Spleen (tissue), 11 donors: ENCODE results near the gene TMEM41B. TPM values are rescaled to one million over a fixed set of nuclear protein-coding genes. Genes with fewer than 3 reads are reported as not detected.

Experiments used
- DNase-seq: peaks from one replicate; pipeline ENCODE4 v3.0.0-alpha.2; 2020
- H3K27ac ChIP-seq, 8 donors: fragments of 200-600 bp; sonication (generic) in 7 of 8; 1 replicate in 4 of 8; 2 replicates in 4 of 8; pipeline versions ENCODE4 v1.5.0 to v1.8.0; 2016 to 2021; ENCODE audit warnings: inconsistent platforms in 4 of 8, mild to moderate bottlenecking in 4 of 8, moderate library complexity in 1 of 8
- H3K27me3 ChIP-seq, 7 donors: fragments of 200-600 bp; sonication (generic) in 6 of 7; replicated peaks in 1 of 7; 1 replicate in 4 of 7; 2 replicates in 3 of 7; pipeline versions ENCODE4 v1.5.0 to v1.8.0; 2016 to 2021; ENCODE audit warnings: inconsistent platforms in 3 of 7, mild to moderate bottlenecking in 1 of 7
- H3K36me3 ChIP-seq, 6 donors: fragments of 200-600 bp; sonication (generic) in 5 of 6; 1 replicate in 4 of 6; 2 replicates in 2 of 6; pipeline versions ENCODE4 v1.5.0 to v1.8.0; 2016 to 2021; ENCODE audit warnings: inconsistent platforms in 2 of 6
- H3K4me1 ChIP-seq, 6 donors: fragments of 200-600 bp; sonication (generic) in 5 of 6; 1 replicate in 3 of 6; 2 replicates in 3 of 6; pipeline versions ENCODE4 v1.5.0 to v1.8.0; 2016 to 2021; ENCODE audit warnings: inconsistent platforms in 3 of 6
- H3K4me3 ChIP-seq, 8 donors: fragments of 200-600 bp; sonication (generic) in 7 of 8; 1 replicate in 4 of 8; 2 replicates in 4 of 8; pipeline versions ENCODE4 v1.5.0 to v1.8.0; 2016 to 2021; ENCODE audit warnings: inconsistent platforms in 4 of 8, mild to moderate bottlenecking in 4 of 8, moderate library complexity in 2 of 8
- H3K9me3 ChIP-seq, 8 donors: fragments of 200-600 bp; sonication (generic) in 7 of 8; 1 replicate in 4 of 8; 2 replicates in 4 of 8; pipeline versions ENCODE4 v1.5.0 to v1.8.0; 2016 to 2021; ENCODE audit warnings: inconsistent platforms in 4 of 8
- CTCF ChIP-seq, 11 experiments: fragments of 200-600 bp in 7 of 11; fragments of 450-650 bp in 4 of 11; sonication (generic) in 4 of 11; IDR thresholded peaks in 8 of 11; conservative IDR thresholded peaks in 3 of 11; 1 replicate in 7 of 11; 2 replicates in 4 of 11; pipeline versions ENCODE4 v1.4.0 to v1.8.0; 2016 to 2021; ENCODE audit warnings: antibody characterized with exemption in 11 of 11, inconsistent platforms in 4 of 11, mild to moderate bottlenecking in 1 of 11
- POLR2A ChIP-seq, 3 donors: fragments of 450-650 bp; IDR thresholded peaks; one replicate each; pipeline ENCODE4 v1.5.1; 2017; ENCODE audit warnings: antibody characterized with exemption in 3 of 3, mild to moderate bottlenecking in 1 of 3
- POLR2AphosphoS5 ChIP-seq, 3 donors: sonication (generic); formaldehyde crosslinking; IDR thresholded peaks; one replicate each; pipeline ENCODE4 v1.5.1; 2017; ENCODE audit warnings: antibody characterized with exemption in 3 of 3
- WGBS, 5 donors: extraction: QIAGEN DNeasy Blood & Tissue Kit in 3 of 5; methylation state at CpG; one replicate each; pipeline versions ENCODE4 v1.1.5 to v1.1.7; 2013 to 2018; 5-methylcytosine and 5-hydroxymethylcytosine counted together
- intact Hi-C: fragments of 100-400 bp; cut with DNase I; formaldehyde crosslinking; loops from one replicate; pipeline ENCODE4 v1.15.0; 2023; ENCODE audit warnings: low total_unique reads
- polyA plus RNA-seq, 3 donors: library from polyadenylated mRNA; stranded (reverse); fragments of 200-250 nt; gene quantifications; one replicate each; pipeline ENCODE4 v1.2.1, GENCODE V29; 2013
- total RNA-seq, 7 donors: library from RNA; depleted of rRNA in 3 of 7; stranded (reverse); fragments of >200 nt in 3 of 7; fragmentation: NEBNext Ultra II Directional in 4 of 7; extraction: Animal tissue kit (Norgen Biotek cat#: 25700) in 4 of 7; gene quantifications; one replicate each; pipeline versions ENCODE4 v1.1.0 to v1.2.1, GENCODE V29; 2016 to 2021
- donor health status: healthy with polysubstance abuse.
- donor health status: DM: no; HTN: no; CAD: no; lungs with moderate emphysema.
- donor health status: DM: no; HTN: no; CAD: no.
- donor health status: Bipolar disorder and iron deficiency.
- donor health status: healthy.
- donor health status: DM: no; HTN: no; CAD: no.
- donor health status: DM: yes; HTN: yes; CAD: no.

The TMEM41B gene
- total and polyA plus RNA-seq, 10 donors = 9.9 to 29.4 (median 23.5) TPM

- H3K4me1 ChIP-seq = peaks cover 9 to 42% (median 28%) of the 10 kb centered on the region in 6 donors
- 95 to 100% (median 97%) methylated on average over 2 of the region's 2 CpGs for WGBS, 5 donors
- intact Hi-C loops = loop anchor here (10.0 kb wide), 1 partner anchor 48 kb away; no protein-coding TSS in a partner anchor
- no peak for TF ChIP-seq POLR2AphosphoS5 (IDR thresholded peaks at IDR 0.05)
- TF ChIP-seq POLR2A (IDR thresholded peaks at IDR 0.05) = no peak
- TF ChIP-seq CTCF (IDR thresholded peaks at IDR 0.05 in 8 of 11, conservative IDR thresholded peaks at IDR 0.05 in 3 of 11) = no peak
- H3K36me3 ChIP-seq = no peaks in the 10 kb centered on the region
- no peaks in the 10 kb centered on the region for H3K9me3 ChIP-seq
- H3K27me3 ChIP-seq = peaks cover 0 to 6% (median 0%) of the 10 kb centered on the region in 7 donors
- DNase-seq = no peak
- no peak overlapping the region for H3K4me3 ChIP-seq
- H3K27ac ChIP-seq = no peak overlapping the region
These were observed 1.9 kb upstream of the TMEM41B start for GRCh38 chr11:9316334-9316733.

GRCh38 chr11:9315078-9315688, 790 bp upstream of the TMEM41B start:
- Histone ChIP-seq H3K9me3 (no peaks in the 10 kb centered on the region), H3K27me3 (peaks cover 0 to 6% (median 0%) of the 10 kb centered on the region in 7 donors), H3K36me3 (no peaks in the 10 kb centered on the region), H3K27ac (peak overlapping the region; percentile 85 to 95 (median 90)), H3K4me3 (peak overlapping the region; percentile 22 to 98 (median 92)), H3K4me1 (peaks cover 9 to 47% (median 31%) of the 10 kb centered on the region in 6 donors)
- TF ChIP-seq POLR2AphosphoS5 (IDR thresholded peaks at IDR 0.05) = no peak
- no peak for TF ChIP-seq POLR2A (IDR thresholded peaks at IDR 0.05)
- no peak for TF ChIP-seq CTCF (IDR thresholded peaks at IDR 0.05 in 8 of 11, conservative IDR thresholded peaks at IDR 0.05 in 3 of 11)
- 63 to 78% (median 69%) methylated on average over 16 of the region's 16 CpGs for WGBS, 5 donors
- DNase-seq = peak; percentile 79
- intact Hi-C loops = loop anchor here (10.0 kb wide), 1 partner anchor 50 kb away; no protein-coding TSS in a partner anchor

- TF ChIP-seq POLR2AphosphoS5 (IDR thresholded peaks at IDR 0.05) = no peak
- no peak for TF ChIP-seq POLR2A (IDR thresholded peaks at IDR 0.05)
- TF ChIP-seq CTCF (IDR thresholded peaks at IDR 0.05 in 8 of 11, conservative IDR thresholded peaks at IDR 0.05 in 3 of 11) = no peak
- no peak for DNase-seq
- intact Hi-C loops = loop anchor here (10.0 kb wide), 1 partner anchor 51 kb away; no protein-coding TSS in a partner anchor
- no peaks in the 10 kb centered on the region for H3K9me3 ChIP-seq
- H3K27ac ChIP-seq = peak overlapping the region; percentile 85 to 95 (median 90)
- peak overlapping the region; percentile 81 to 98 (median 94) for H3K4me3 ChIP-seq
- no peaks in the 10 kb centered on the region for H3K36me3 ChIP-seq
- H3K4me1 ChIP-seq = peaks cover 9 to 44% (median 29%) of the 10 kb centered on the region in 6 donors
- H3K27me3 ChIP-seq = peaks cover 0 to 6% (median 0%) of the 10 kb centered on the region in 7 donors
- 2 to 4% (median 2%) methylated on average over 25 to 27 of the region's 27 CpGs for WGBS, 5 donors
These were observed 624 bp downstream of the TMEM41B start for GRCh38 chr11:9313648-9314290.
